HG03469 (cell line): ENCODE measurements around the gene AMDHD1.

Experiments
- ATAC-seq: cut with Tn5 transposase; IDR thresholded peaks from one replicate; pipeline ENCODE4 v1.9.1; 2021; ENCODE audit warnings: mild to moderate bottlenecking, moderate library complexity, moderate number of reproducible peaks; ENCODE audit not compliant: unreplicated experiment

Gene AMDHD1

DNA sequence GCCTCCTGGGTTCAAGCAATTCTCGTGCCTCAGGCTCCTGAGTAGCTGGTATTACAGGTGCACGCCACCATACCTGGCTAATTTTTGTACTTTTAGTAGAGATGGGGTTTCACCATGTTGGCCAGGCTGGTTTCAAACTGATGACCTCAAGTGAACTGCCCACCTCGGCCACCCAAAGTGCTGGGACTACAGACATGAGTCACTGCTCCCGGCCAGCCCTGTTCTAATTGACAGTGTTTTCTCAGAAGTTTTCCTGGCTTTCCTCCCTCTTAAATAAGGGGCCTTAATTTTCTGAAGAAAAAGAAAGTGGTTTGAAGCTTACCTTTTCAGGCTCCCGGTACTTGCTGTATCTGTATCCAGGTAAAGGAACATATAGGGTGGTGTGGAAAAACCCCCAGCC, 51.3 kb downstream of the AMDHD1 start:
- no peak for ATAC-seq

GRCh38 chr12:95995238-95996031, 52.3 kb downstream of the AMDHD1 start:
- ATAC-seq, result no peak

- no peak for ATAC-seq
Measured at GRCh38 chr12:95996034-95996658, 53.0 kb downstream of the AMDHD1 start, which contains the start of gene HAL. TSS of gene HAL (minus strand) at chr12:95996344. CDS start at chr12:95995910, 434 bp downstream.

GRCh38 chr12:95997276-95997675, 54.1 kb downstream of the AMDHD1 start:
- no peak for ATAC-seq

DNA sequence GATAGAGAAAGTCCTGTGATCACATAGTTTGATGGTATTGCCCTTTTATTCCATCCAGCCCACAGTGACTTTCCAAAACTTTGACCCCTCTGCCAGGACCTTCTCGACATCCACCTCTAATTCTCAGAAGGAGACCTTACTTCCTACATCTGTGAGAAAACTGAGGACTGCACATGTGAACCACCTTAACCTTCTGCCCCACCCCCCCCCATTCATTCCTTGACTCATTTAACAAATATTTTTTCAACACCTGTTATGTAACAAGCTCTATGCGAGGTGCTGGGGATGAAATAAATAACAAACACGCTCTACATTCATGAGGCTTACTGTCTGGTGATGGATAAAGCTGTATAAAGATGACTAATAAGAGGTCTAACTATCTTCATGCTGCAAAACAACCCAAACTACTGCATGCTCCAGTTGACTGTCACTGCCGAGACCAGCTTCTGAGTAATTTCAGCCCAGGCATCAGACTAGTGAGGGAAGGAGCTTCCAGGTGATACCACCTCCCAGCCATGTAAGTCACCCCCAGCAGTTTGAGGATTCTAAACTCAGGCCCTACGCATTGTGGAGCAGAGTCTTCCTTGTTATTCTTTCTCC, 54.9 kb downstream of the AMDHD1 start:
- ATAC-seq, result no peak

DNA sequence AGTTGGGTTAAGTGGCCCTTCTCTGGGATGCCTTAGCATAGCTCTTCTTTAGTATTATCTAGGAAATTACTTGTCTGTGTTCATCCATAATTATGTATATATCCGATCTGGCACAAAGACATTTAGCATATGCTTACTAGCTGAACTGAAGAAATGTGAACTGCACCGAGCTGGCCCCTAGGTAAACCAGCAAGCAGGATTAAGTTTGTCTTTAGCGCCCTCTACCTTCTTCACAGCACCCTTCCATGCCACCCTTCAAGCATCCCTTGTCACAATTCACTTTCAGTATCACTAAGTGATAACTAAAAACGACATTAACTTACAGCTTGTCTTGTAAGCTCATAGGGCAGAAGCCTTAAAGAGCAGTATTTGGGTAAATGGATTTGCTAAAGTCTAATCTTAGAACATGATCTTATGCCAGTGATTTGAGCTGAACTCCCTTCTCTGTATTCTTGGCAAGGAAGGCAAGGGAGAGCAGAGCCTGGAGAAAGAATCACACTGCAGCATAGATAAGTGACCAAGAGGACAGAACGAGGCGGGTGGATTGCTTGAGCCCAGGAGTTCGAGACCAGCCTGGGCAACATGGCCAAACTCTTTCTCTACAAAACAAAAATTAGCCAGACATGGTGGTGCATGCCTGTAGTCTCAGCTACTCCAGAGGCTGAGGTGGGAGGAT, 55.6 kb downstream of the AMDHD1 start:
- peak; percentile 89 for ATAC-seq

DNA sequence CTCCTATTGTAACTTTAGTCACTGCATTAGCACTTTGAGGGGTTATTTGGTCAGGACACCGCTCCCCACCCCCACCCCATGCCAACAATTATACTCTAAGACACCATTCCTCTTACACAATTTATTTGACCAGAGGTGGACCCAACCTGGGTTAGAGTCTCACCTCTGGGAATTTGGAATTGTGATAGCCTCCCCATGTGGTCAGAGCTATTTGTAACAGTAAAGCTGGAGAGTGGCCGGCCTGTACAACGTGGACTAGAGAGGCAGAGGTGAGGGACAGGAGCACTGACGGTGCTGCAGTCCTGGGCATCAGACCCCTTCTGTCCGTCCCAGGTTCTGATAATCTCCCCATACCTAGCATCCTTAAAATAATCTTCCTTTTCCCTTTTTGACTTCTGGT, 56.4 kb downstream of the AMDHD1 start:
- ATAC-seq, result no peak

DNA sequence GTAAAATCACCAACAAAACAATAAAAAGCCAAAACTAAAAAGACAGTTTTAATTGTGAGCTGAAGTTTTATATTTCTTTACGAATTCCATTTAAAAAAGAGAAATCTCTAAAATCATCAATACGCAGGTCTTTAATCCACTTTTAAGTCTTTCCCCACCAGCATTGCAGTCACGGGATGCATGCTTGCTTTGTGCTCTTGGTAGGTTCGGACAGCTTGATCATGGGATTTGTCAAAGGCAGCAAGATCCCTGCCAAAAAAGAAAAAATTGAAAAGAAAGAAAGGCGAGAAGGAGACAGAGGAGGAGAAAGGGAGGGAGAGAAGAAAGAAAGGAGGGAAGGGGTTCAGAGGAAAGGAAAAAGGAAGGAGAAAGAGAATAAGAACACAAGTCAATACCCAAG, 57.7 kb downstream of the AMDHD1 start:
- no peak for ATAC-seq

- ATAC-seq, result no peak
Measured at GRCh38 chr12:96006727-96007126, 63.6 kb downstream of the AMDHD1 start.

GRCh38 chr12:96007729-96008128, 64.6 kb downstream of the AMDHD1 start:
- ATAC-seq, result no peak

- no peak for ATAC-seq
Measured at GRCh38 chr12:96014943-96015599, 71.9 kb downstream of the AMDHD1 start.

- no peak for ATAC-seq
Measured at GRCh38 chr12:96015672-96016071, 72.5 kb downstream of the AMDHD1 start.
